LNCAP (cell line): ENCODE data around the gene SLX4.

Experiments
- TF ChIP-seq, protein P1 (sequence below): fragments of 450-650 bp; IDR thresholded peaks from 2 replicates; pipeline ENCODE4 v1.5.1; 2017; ENCODE audit warnings: mild to moderate bottlenecking

Gene SLX4

DNA sequence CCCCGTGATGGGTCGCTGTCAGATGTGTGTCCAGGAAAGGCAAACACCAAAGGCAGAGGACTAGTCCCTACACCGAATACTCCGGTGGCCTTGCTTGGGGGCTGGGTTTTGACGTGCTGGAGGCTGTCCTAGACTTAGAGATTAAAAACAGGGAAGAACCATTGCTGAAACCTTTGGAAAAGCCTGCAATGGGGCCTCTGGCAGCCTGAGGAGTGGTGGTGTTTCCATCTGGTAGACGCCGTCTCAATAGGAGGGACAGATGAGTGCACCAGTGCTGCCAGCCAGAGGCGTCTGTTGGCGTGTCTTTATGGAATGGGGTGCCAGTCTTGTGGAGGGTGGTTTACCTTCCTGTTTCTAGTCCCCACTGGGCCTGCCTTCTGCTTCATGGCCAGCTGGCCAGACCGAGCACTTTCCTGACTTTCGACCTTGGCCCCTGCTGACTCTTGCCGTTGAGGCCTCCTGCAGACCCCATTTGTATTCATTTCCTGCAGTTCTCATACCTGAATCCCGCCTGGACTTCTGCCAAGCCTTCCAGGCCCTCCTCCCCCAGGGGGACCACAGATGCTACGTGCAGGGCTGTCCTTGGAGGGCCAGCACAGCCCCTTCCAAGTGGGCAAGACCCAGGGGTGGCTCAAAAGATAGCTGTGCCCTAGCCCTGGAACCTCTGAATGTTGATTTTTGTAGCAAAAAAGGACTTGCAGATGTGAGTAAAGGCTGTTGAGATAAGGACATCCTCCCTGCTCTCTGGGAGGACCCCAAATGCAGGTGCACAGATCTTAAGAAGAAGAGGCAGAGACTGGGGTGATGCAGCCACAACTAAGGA is 41.2 kb upstream of the SLX4 start:
- TF ChIP-seq, protein P1, sequence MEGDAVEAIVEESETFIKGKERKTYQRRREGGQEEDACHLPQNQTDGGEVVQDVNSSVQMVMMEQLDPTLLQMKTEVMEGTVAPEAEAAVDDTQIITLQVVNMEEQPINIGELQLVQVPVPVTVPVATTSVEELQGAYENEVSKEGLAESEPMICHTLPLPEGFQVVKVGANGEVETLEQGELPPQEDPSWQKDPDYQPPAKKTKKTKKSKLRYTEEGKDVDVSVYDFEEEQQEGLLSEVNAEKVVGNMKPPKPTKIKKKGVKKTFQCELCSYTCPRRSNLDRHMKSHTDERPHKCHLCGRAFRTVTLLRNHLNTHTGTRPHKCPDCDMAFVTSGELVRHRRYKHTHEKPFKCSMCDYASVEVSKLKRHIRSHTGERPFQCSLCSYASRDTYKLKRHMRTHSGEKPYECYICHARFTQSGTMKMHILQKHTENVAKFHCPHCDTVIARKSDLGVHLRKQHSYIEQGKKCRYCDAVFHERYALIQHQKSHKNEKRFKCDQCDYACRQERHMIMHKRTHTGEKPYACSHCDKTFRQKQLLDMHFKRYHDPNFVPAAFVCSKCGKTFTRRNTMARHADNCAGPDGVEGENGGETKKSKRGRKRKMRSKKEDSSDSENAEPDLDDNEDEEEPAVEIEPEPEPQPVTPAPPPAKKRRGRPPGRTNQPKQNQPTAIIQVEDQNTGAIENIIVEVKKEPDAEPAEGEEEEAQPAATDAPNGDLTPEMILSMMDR: no peak

- TF ChIP-seq, protein P1: no peak
Observed at GRCh38 chr16:3651461-3652372, 40.3 kb upstream of the SLX4 start.

- TF ChIP-seq, protein P1: no peak
Observed at GRCh38 chr16:3650631-3651265, 39.3 kb upstream of the SLX4 start.

GRCh38 chr16:3646348-3646920 is 35.0 kb upstream of the SLX4 start:
- TF ChIP-seq, protein P1: no peak

- TF ChIP-seq, protein P1: no peak
Observed at GRCh38 chr16:3645504-3646347, 34.3 kb upstream of the SLX4 start.

- TF ChIP-seq, protein P1: no peak
Observed at GRCh38 chr16:3645108-3645503, 33.7 kb upstream of the SLX4 start.
